HG02759 (cell line): Measurements from ENCODE around the gene NUBPL.

Source experiments
- ATAC-seq: cut with Tn5 transposase; IDR thresholded peaks from one replicate; pipeline ENCODE4 v1.9.1; 2021; ENCODE audit warnings: mild to moderate bottlenecking, moderate library complexity; ENCODE audit not compliant: unreplicated experiment

The NUBPL gene

DNA sequence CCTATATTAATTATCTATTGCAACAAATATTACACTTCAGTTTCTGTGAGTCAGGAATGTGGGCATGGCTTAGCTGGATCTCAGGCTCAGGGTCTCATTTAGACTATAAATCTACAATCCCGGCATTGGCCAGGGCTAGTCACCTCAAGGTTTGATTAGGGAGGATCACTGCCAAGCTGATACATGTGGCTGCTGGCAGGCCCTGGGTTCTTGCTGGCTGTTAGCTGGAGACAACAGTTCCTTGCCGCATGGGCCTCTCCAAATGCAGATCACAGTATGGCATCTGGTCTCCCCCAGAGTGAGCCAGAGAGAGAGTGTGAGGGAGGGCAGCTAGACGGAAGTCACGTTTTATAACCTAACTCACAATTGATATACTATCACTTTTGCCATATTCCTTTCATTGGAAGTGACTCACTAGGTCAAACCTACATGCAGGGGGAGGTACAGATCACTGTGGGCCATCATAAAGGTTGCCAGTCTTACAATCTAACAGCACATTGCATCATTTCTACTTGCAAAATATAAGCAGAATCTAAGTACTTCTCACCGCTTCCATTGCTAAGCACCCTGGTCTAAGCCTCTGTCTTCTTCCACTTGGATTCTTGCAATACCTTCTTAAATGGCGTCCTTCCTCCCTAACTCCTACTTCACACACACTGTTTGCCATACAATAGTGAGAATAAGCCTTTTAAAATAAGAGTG is 341.9 kb downstream of the NUBPL start:
- ATAC-seq = no peak

DNA sequence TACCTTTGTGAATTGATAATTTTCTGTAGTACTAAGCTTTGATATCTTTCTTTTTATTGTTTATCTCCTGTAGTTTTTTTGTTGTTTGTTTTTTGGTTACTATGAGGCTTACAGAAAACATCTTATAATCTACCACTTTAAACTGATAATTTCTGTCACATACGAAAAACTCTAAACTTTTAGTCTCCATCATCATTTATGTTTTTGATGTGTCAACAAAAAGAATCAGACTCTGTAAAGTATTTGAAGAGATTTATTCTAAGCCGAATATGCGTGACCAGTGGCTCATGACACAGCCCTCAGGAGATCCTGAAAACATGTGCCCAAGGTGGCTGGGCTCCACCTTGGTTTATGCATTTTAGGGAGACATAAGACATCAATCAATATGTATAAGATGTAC is 348.8 kb downstream of the NUBPL start:
- ATAC-seq = no peak
